Chondrocyte (in vitro differentiated cells): Measurements from ENCODE around the gene PPP1R37. TPM values are rescaled to one million over a fixed set of nuclear protein-coding genes. Genes with fewer than 3 reads are reported as not detected.
A peak's percentile ranks its signal among the peaks of the same experiment; 100 is the strongest.

Source experiments
- DNase-seq: peaks from one replicate; pipeline ENCODE4 v3.0.0; 2021; ENCODE audit warnings: mixed read lengths, low spot score
- H3K27ac Mint-ChIP-seq: one replicate; pipeline ENCODE4 v1.8.0; 2021; ENCODE audit warnings: mild to moderate bottlenecking, moderate library complexity, mixed read lengths; ENCODE audit not compliant: unreplicated experiment
- H3K27me3 Mint-ChIP-seq: 2 replicates; pipeline ENCODE4 v1.8.0; 2021; ENCODE audit warnings: low read depth, mixed read lengths
- H3K36me3 Mint-ChIP-seq: 2 replicates; pipeline ENCODE4 v1.8.0; 2021; ENCODE audit warnings: low read depth, mixed read lengths
- H3K4me1 Mint-ChIP-seq: 2 replicates; pipeline ENCODE4 v1.8.0; 2021; ENCODE audit warnings: low read depth, mild to moderate bottlenecking, mixed read lengths
- H3K4me3 Mint-ChIP-seq: one replicate; pipeline ENCODE4 v1.8.0; 2021; ENCODE audit warnings: mild to moderate bottlenecking, moderate library complexity, mixed read lengths; ENCODE audit not compliant: unreplicated experiment
- H3K9me3 Mint-ChIP-seq: 2 replicates; pipeline ENCODE4 v1.8.0; 2021; ENCODE audit warnings: low read depth, mixed read lengths
- total RNA-seq: library from RNA; stranded (reverse); gene quantifications from 3 replicates; pipeline ENCODE4 v1.2.1, GENCODE V29; 2021
- TF ChIP-seq, protein P1 (sequence below): fragments of 200-600 bp; sonication (generic); IDR thresholded peaks from 2 replicates; pipeline ENCODE4 v1.5.0; 2021; ENCODE audit warnings: antibody characterized with exemption, mild to moderate bottlenecking, moderate library complexity

Gene PPP1R37
- total RNA-seq, 1 donor from 2014 or later, result 30.2 TPM

- peak overlapping the region; percentile 95 for H3K4me3 Mint-ChIP-seq
- TF ChIP-seq, protein P1, sequence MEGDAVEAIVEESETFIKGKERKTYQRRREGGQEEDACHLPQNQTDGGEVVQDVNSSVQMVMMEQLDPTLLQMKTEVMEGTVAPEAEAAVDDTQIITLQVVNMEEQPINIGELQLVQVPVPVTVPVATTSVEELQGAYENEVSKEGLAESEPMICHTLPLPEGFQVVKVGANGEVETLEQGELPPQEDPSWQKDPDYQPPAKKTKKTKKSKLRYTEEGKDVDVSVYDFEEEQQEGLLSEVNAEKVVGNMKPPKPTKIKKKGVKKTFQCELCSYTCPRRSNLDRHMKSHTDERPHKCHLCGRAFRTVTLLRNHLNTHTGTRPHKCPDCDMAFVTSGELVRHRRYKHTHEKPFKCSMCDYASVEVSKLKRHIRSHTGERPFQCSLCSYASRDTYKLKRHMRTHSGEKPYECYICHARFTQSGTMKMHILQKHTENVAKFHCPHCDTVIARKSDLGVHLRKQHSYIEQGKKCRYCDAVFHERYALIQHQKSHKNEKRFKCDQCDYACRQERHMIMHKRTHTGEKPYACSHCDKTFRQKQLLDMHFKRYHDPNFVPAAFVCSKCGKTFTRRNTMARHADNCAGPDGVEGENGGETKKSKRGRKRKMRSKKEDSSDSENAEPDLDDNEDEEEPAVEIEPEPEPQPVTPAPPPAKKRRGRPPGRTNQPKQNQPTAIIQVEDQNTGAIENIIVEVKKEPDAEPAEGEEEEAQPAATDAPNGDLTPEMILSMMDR, result no peak
- H3K4me1 Mint-ChIP-seq, result peaks cover 38% of the 10 kb centered on the region
- H3K36me3 Mint-ChIP-seq, result peaks cover 5% of the 10 kb centered on the region
- no peaks in the 10 kb centered on the region for H3K27me3 Mint-ChIP-seq
- H3K27ac Mint-ChIP-seq, result peak overlapping the region; percentile 99
- DNase-seq, result no peak
- H3K9me3 Mint-ChIP-seq, result no peaks in the 10 kb centered on the region
Observed at GRCh38 chr19:45090606-45091005, 2.4 kb upstream of the PPP1R37 start.

GRCh38 chr19:45091031-45091923 is 1.7 kb upstream of the PPP1R37 start:
- Mint-ChIP-seq H3K36me3 (peaks cover 3% of the 10 kb centered on the region), H3K4me1 (peaks cover 45% of the 10 kb centered on the region), H3K4me3 (peak overlapping the region; percentile 95), H3K27ac (peak overlapping the region; percentile 99), H3K9me3 (no peaks in the 10 kb centered on the region), H3K27me3 (no peaks in the 10 kb centered on the region)
- TF ChIP-seq, protein P1, result no peak
- DNase-seq, result peak; percentile 99

- H3K36me3 Mint-ChIP-seq, result peaks cover 1% of the 10 kb centered on the region
- no peaks in the 10 kb centered on the region for H3K9me3 Mint-ChIP-seq
- no peaks in the 10 kb centered on the region for H3K27me3 Mint-ChIP-seq
- TF ChIP-seq, protein P1, result no peak
- peak overlapping the region; percentile 71 for H3K27ac Mint-ChIP-seq
- peaks cover 71% of the 10 kb centered on the region for H3K4me1 Mint-ChIP-seq
- H3K4me3 Mint-ChIP-seq, result peak overlapping the region; percentile 95
- DNase-seq, result no peak
Observed at GRCh38 chr19:45094137-45094536, 1.2 kb downstream of the PPP1R37 start.

DNA sequence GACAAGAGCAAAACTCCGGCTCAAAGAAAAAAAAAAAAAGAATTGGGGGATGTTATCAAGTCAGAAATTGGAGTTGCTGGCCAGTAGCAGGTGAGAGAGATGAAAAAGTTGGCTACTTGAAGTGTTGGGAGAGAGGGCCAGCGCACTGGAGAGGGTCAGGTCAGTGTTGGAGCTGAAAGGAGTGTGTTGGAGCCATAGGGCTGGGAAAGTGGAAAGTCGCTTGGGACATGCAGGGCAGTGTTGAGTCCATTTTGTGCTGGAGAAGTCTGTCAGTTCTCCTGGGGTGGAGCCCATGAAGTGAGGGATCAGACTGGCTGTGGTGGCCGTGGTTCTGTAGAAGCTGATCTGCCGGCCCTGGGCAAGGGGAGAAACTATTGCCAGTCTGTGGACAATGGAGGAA is 1.7 kb downstream of the PPP1R37 start:
- Mint-ChIP-seq H3K4me1 (peaks cover 76% of the 10 kb centered on the region), H3K27me3 (no peaks in the 10 kb centered on the region), H3K4me3 (peak overlapping the region; percentile 95), H3K9me3 (no peaks in the 10 kb centered on the region), H3K27ac (peak overlapping the region; percentile 57), H3K36me3 (peaks cover 1% of the 10 kb centered on the region)
- DNase-seq, result no peak
- TF ChIP-seq, protein P1, result no peak

DNA sequence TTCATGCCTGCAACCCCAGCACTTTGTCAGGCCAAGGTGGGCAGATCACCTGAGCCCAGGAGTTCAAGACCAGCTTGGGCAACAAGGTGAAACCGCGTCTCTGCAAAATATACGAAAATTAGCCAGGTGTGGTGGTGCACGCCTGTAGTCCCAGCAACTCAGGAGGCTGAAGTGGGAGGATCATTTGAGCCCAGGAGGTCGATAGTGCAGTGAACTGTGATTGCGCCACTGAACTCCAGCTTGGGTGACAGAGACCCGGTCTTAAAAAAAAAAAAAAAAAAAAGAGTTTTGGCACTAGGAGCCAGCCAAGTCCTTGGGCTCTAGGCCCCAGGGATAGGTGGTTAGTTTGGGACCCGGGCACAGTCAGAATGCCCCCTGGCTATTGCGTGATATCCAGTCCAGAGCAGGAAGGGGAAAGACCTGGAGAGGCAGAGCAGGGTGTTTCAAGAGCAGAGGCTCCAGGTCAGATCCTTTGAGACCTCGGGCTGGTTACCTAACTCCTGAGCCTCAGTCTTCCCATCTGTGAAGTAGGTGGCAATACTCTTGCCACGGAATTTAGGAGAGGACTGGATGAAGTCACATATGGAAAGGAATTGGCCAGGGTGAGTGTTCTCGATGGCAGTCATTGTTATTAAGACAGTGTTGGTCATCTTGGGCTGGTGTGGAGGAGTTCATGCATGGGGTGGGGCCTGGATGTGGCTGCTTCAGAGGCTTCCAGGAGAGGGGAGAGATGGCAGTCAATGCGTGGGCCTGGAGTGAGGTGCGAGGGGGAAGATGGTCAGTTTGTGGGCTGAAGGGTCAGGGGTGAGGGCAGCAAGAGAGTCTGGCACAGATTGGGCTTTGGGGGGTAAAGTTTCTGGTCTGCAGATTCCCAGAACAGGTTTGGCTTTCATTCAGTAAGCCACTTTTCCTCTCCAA is 2.8 kb downstream of the PPP1R37 start:
- no peak for DNase-seq
- Mint-ChIP-seq H3K27me3 (no peaks in the 10 kb centered on the region), H3K36me3 (peaks cover 1% of the 10 kb centered on the region), H3K4me3 (no peak overlapping the region), H3K9me3 (no peaks in the 10 kb centered on the region), H3K4me1 (peaks cover 79% of the 10 kb centered on the region), H3K27ac (peak overlapping the region; percentile 94)
- TF ChIP-seq, protein P1, result no peak
